ENCODE data around the gene CAMTA1.

CAMTA1 gene

DNA sequence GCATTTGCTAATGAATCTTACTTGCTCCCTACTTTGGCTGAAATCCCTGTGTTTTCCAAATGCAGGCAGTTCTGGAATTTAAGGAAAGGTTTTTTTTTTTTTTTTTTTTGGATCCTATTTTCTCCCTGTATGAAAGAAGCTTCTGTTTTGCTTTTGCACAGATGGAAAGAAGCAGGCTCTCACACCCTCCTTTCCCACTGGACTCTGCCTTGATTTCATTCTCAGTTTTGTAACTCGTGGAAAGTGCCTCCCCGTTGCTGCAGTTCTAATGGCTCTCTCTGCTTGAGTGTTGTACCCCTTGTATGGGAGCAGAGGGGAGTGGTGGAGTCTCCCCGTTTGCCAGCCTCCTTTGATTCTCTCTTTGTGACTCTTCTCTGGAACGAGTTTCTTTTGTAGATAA, 291.9 kb downstream of the CAMTA1 start:
- Histone ChIP-seq H3K27me3 (ENCODE audit: control insufficient read depth, insufficient read depth, low read length) (peaks cover 3% of the 10 kb centered on the region), H3K9ac (ENCODE audit: low read depth, low read length) (no peak overlapping the region), H3K4me3 (ENCODE audit: low read depth, low read length) (no peak overlapping the region), H3K36me3 (ENCODE audit: control insufficient read depth, insufficient read depth, low read length) (no peaks in the 10 kb centered on the region), H3K9me3 (ENCODE audit: control insufficient read depth, insufficient read depth, low read length) (no peaks in the 10 kb centered on the region), H3K4me1 (ENCODE audit: control insufficient read depth, insufficient read depth, low read length) (no peaks in the 10 kb centered on the region)

DNA sequence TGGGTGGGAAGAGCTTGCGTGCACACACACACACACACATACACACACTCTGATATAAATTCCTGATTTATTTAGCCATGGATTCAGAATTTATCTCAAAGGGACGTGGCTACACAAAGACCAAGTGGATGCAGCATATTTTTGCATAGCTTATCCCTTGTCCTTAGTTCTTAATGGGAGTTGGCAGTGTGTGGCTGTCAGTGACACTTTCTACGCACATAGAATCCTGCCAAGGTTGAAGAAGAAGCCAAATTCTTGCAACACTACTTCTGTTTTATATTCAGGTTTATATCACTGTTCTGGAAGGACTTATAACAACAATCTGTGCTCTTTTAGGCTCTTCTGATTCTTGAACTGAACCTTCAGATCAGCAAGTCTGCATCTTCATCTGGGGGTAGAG, 292.7 kb downstream of the CAMTA1 start:
- no peaks in the 10 kb centered on the region for H3K36me3 ChIP-seq (ENCODE audit: control insufficient read depth, insufficient read depth, low read length)
- H3K4me3 ChIP-seq (ENCODE audit: low read depth, low read length), result no peak overlapping the region
- no peaks in the 10 kb centered on the region for H3K4me1 ChIP-seq (ENCODE audit: control insufficient read depth, insufficient read depth, low read length)
- no peaks in the 10 kb centered on the region for H3K9me3 ChIP-seq (ENCODE audit: control insufficient read depth, insufficient read depth, low read length)
- no peak overlapping the region for H3K9ac ChIP-seq (ENCODE audit: low read depth, low read length)
- no peaks in the 10 kb centered on the region for H3K27me3 ChIP-seq (ENCODE audit: control insufficient read depth, insufficient read depth, low read length)

DNA sequence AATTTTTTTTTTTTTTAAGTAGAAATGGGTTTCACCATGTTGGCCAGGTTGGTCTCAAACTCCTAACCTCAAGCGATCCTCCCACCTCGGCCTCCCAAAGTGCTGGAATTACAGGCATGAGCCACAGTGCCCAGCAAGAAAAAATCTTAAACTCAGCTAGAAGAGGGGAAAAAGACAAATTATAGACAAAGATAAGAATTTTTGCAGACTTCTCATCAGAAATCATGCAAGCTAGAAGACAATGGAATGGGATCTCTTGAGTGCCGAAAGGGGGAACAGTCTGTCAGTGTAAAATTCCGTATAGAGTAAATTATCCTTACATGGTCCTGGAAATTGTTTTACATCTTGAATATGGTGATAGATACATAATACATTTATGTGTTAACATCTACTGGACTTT, 294.4 kb downstream of the CAMTA1 start:
- Histone ChIP-seq H3K36me3 (ENCODE audit: control insufficient read depth, insufficient read depth, low read length) (no peaks in the 10 kb centered on the region), H3K4me1 (ENCODE audit: control insufficient read depth, insufficient read depth, low read length) (no peaks in the 10 kb centered on the region), H3K9me3 (ENCODE audit: control insufficient read depth, insufficient read depth, low read length) (no peaks in the 10 kb centered on the region), H3K4me3 (ENCODE audit: low read depth, low read length) (no peak overlapping the region), H3K9ac (ENCODE audit: low read depth, low read length) (no peak overlapping the region), H3K27me3 (ENCODE audit: control insufficient read depth, insufficient read depth, low read length) (no peaks in the 10 kb centered on the region)

DNA sequence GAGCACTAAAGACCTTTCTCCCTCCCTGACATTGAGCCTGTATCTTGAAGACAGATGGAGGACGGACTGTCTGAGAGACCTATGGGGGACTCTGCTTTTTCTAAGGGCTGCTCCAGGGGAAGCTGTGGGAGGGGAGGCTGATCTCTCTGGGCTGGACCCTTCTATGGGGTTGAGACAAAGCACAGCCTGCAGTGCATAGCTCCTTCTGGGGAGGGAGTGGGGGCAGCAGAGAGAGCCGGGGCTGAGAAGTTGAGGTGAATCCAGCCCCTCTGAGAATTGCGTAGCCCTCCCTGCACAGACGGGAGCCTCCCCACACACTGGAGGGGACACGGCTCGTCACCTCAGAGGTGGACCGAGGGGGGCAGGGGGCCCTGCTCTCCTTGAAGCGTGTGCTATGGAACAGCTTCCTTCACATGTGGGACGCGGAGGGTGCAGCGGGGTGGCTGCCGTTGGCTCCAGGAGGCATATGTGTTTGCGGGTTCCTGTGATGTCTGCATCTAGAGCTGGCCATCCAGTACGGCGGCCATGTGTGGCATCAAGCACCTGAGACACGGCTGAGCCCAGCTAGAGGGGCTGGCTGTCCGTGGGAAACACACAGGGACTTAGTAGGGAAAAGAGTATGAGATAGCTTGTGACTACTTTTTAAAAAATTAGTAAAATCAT, 299.1 kb downstream of the CAMTA1 start:
- H3K27me3 ChIP-seq (ENCODE audit: control insufficient read depth, insufficient read depth, low read length), result no peaks in the 10 kb centered on the region
- H3K4me1 ChIP-seq (ENCODE audit: control insufficient read depth, insufficient read depth, low read length), result no peaks in the 10 kb centered on the region
- no peak overlapping the region for H3K4me3 ChIP-seq (ENCODE audit: low read depth, low read length)
- no peak overlapping the region for H3K9ac ChIP-seq (ENCODE audit: low read depth, low read length)
- H3K9me3 ChIP-seq (ENCODE audit: control insufficient read depth, insufficient read depth, low read length), result no peaks in the 10 kb centered on the region
- no peaks in the 10 kb centered on the region for H3K36me3 ChIP-seq (ENCODE audit: control insufficient read depth, insufficient read depth, low read length)

DNA sequence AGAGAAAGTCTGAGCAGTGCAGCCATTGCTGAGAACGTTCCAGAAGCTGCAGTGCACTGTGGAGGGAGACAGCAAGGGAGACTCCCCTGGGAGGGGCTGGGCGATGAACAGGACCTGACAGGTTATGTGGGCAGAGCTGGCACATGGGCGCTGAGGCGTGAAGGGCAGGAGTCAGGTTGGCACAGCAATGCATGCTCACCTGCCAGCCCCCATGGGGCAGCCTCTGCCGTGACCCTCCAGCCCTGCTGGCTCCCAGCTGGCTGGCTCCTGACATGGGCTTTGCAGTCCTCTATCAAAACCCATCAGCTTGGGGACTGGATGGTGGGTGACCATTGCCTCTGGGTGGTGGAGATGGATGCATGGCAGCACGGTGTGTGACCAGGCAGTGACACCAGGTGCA, 300.3 kb downstream of the CAMTA1 start:
- no peak overlapping the region for H3K4me3 ChIP-seq (ENCODE audit: low read depth, low read length)
- H3K36me3 ChIP-seq (ENCODE audit: control insufficient read depth, insufficient read depth, low read length), result no peaks in the 10 kb centered on the region
- no peak overlapping the region for H3K9ac ChIP-seq (ENCODE audit: low read depth, low read length)
- no peaks in the 10 kb centered on the region for H3K4me1 ChIP-seq (ENCODE audit: control insufficient read depth, insufficient read depth, low read length)
- H3K27me3 ChIP-seq (ENCODE audit: control insufficient read depth, insufficient read depth, low read length), result no peaks in the 10 kb centered on the region
- no peaks in the 10 kb centered on the region for H3K9me3 ChIP-seq (ENCODE audit: control insufficient read depth, insufficient read depth, low read length)

DNA sequence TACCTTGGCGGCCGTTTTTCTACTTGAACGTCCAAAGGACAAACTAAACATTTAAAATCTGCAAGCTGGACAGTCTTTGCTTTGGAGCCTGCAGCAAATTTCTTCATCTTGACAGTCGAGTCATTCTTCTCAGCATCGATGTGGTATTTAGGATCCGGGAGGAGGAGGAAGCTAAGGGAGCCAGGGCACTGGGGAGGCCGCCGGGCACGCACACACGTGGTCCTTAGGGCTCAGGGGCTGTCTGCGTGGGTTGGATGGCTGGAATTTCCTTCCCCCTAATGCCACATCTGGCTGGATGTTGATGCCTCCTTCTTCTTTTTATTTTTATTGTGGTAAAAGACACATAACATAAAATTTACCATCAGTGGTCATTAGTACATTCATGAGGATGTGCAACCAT, 300.9 kb downstream of the CAMTA1 start:
- Histone ChIP-seq H3K4me3 (ENCODE audit: low read depth, low read length) (no peak overlapping the region), H3K27me3 (ENCODE audit: control insufficient read depth, insufficient read depth, low read length) (no peaks in the 10 kb centered on the region), H3K9ac (ENCODE audit: low read depth, low read length) (no peak overlapping the region), H3K9me3 (ENCODE audit: control insufficient read depth, insufficient read depth, low read length) (no peaks in the 10 kb centered on the region), H3K4me1 (ENCODE audit: control insufficient read depth, insufficient read depth, low read length) (no peaks in the 10 kb centered on the region), H3K36me3 (ENCODE audit: control insufficient read depth, insufficient read depth, low read length) (no peaks in the 10 kb centered on the region)

DNA sequence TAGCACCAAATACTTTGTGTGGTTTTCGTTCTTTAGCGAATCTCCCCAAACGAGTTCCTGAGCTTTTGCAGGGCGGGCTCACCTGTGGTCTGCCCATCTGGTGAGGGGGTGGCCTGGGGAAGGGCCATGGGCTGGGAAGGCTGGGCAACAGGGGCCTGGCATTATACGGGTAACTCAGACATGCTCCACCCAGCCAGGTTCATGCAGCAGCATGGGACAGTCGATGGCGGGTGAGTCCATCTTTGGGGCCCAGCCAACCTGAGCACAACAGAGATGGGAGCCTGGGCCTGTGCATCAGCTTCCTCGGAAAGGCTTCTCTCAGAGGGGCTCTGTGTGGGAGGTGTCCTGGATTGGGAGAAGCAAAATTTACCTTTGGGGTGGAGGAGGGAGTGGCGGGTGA, 302.6 kb downstream of the CAMTA1 start:
- no peaks in the 10 kb centered on the region for H3K4me1 ChIP-seq (ENCODE audit: control insufficient read depth, insufficient read depth, low read length)
- H3K4me3 ChIP-seq (ENCODE audit: low read depth, low read length), result no peak overlapping the region
- no peaks in the 10 kb centered on the region for H3K36me3 ChIP-seq (ENCODE audit: control insufficient read depth, insufficient read depth, low read length)
- no peaks in the 10 kb centered on the region for H3K27me3 ChIP-seq (ENCODE audit: control insufficient read depth, insufficient read depth, low read length)
- H3K9me3 ChIP-seq (ENCODE audit: control insufficient read depth, insufficient read depth, low read length), result no peaks in the 10 kb centered on the region
- no peak overlapping the region for H3K9ac ChIP-seq (ENCODE audit: low read depth, low read length)

DNA sequence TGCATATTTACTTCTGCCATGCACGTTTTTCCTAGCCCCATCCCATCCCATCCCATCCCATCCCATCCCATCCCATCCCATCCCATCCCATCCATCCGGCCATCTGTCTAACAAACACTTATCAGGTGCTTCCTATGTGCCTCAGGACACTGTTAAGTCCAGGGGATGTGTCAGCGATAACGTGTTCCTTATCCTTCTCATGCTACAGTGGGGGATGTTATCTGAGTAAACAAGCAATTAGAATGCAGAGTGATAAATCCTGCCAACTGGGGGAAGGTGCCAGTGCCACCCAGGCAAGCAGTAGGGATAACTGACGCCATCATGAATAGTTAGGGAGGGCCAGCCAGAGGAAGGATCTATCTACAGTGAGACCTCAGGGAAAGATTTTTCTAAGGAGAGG, 304.2 kb downstream of the CAMTA1 start:
- Histone ChIP-seq H3K9ac (ENCODE audit: low read depth, low read length) (no peak overlapping the region), H3K36me3 (ENCODE audit: control insufficient read depth, insufficient read depth, low read length) (no peaks in the 10 kb centered on the region), H3K4me3 (ENCODE audit: low read depth, low read length) (no peak overlapping the region), H3K4me1 (ENCODE audit: control insufficient read depth, insufficient read depth, low read length) (no peaks in the 10 kb centered on the region), H3K9me3 (ENCODE audit: control insufficient read depth, insufficient read depth, low read length) (no peaks in the 10 kb centered on the region), H3K27me3 (ENCODE audit: control insufficient read depth, insufficient read depth, low read length) (no peaks in the 10 kb centered on the region)

DNA sequence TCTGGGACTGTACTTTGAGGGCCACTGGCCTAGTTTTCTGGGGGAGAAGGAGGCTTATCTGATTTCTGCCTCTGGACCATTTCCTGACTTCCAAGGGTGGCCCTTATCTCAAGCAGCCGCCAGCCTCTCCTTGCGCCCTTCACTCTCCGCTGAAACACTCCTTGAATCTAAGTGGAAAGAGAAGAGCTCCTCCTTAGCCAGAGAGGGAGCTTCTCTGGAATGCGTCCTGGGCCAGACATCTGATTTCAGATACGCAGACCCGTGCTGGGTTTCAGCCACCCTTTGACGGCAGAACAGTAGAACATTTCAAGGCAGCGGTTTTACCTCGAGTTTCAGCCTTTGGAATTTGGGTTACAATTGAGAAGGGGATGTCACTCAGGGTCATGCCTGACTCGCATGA, 308.0 kb downstream of the CAMTA1 start:
- Histone ChIP-seq H3K4me1 (ENCODE audit: control insufficient read depth, insufficient read depth, low read length) (no peaks in the 10 kb centered on the region), H3K27me3 (ENCODE audit: control insufficient read depth, insufficient read depth, low read length) (no peaks in the 10 kb centered on the region), H3K9me3 (ENCODE audit: control insufficient read depth, insufficient read depth, low read length) (no peaks in the 10 kb centered on the region), H3K4me3 (ENCODE audit: low read depth, low read length) (no peak overlapping the region), H3K9ac (ENCODE audit: low read depth, low read length) (no peak overlapping the region), H3K36me3 (ENCODE audit: control insufficient read depth, insufficient read depth, low read length) (no peaks in the 10 kb centered on the region)

DNA sequence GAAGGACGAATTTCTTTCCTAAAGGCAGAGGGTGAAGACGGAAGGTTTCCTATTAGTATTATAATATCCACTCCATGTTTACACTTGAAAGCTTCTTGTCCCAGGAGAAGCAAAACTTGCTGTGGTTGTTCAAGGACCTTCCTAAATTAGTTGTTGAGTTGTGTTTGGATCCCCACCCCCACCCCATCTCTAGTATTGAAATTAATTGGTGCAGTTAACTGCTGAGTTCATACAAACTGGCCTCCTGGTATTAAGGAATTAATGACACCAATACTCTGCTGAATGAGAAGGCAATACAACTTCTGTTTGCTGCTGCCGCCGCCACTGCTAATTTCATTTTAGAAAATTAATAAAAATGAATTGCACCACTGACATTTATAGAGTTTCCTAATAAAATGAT, 308.8 kb downstream of the CAMTA1 start:
- Histone ChIP-seq H3K36me3 (ENCODE audit: control insufficient read depth, insufficient read depth, low read length) (no peaks in the 10 kb centered on the region), H3K27me3 (ENCODE audit: control insufficient read depth, insufficient read depth, low read length) (no peaks in the 10 kb centered on the region), H3K4me1 (ENCODE audit: control insufficient read depth, insufficient read depth, low read length) (no peaks in the 10 kb centered on the region), H3K9me3 (ENCODE audit: control insufficient read depth, insufficient read depth, low read length) (no peaks in the 10 kb centered on the region), H3K4me3 (ENCODE audit: low read depth, low read length) (no peak overlapping the region), H3K9ac (ENCODE audit: low read depth, low read length) (no peak overlapping the region)

DNA sequence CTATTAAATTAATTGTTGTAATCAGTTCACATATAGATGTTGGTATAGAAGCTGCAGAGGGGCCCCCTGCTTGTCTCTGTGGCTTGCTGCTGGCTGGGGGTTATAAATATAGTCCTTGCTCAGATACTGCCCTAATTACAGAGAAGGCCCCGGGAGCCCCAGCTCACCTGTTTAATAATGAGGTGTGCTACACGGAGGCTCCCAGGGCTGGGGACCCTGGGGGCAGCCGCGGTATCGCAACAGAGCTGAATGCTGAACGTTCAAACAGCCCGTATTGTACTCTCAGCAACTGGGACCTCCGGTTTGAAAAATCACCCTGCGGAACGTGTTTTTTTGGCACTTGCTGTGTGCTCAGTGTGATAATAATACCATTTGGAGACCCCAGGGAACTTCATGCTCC, 309.3 kb downstream of the CAMTA1 start:
- H3K27me3 ChIP-seq (ENCODE audit: control insufficient read depth, insufficient read depth, low read length), result no peaks in the 10 kb centered on the region
- no peaks in the 10 kb centered on the region for H3K4me1 ChIP-seq (ENCODE audit: control insufficient read depth, insufficient read depth, low read length)
- H3K9ac ChIP-seq (ENCODE audit: low read depth, low read length), result no peak overlapping the region
- no peak overlapping the region for H3K4me3 ChIP-seq (ENCODE audit: low read depth, low read length)
- no peaks in the 10 kb centered on the region for H3K9me3 ChIP-seq (ENCODE audit: control insufficient read depth, insufficient read depth, low read length)
- H3K36me3 ChIP-seq (ENCODE audit: control insufficient read depth, insufficient read depth, low read length), result no peaks in the 10 kb centered on the region

DNA sequence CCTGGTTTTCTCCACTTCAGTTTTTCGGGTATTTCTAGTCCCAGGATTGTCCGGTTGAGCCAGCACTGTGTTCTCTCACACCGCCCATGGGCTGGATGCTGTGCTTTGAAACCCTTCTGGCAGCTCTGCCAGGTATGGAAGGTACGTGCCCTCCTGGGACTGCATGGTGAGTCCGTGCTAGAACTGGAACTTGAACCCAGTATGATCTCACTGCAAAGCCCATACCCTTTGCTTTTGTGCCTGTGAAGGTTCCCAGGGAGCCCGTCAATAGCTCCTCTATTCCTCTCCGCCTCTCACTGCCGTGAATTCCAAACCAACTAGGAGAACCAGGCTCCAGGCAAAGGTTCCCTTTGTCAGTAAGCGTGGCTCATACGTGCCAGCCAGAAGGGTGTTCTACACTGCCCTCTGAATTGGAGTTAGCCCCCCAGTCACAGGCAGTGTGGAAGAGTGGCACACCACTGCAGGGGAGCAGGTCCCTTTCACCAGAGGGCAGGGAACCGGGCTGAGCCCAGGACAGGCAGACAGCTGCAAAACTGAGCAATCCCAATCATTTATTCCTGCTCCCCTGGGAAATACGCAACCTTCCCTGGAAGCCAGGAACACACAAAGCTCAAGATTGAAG, 310.2 kb downstream of the CAMTA1 start:
- Histone ChIP-seq H3K27me3 (ENCODE audit: control insufficient read depth, insufficient read depth, low read length) (no peaks in the 10 kb centered on the region), H3K4me3 (ENCODE audit: low read depth, low read length) (no peak overlapping the region), H3K9ac (ENCODE audit: low read depth, low read length) (no peak overlapping the region), H3K9me3 (ENCODE audit: control insufficient read depth, insufficient read depth, low read length) (no peaks in the 10 kb centered on the region), H3K36me3 (ENCODE audit: control insufficient read depth, insufficient read depth, low read length) (no peaks in the 10 kb centered on the region), H3K4me1 (ENCODE audit: control insufficient read depth, insufficient read depth, low read length) (no peaks in the 10 kb centered on the region)

Data from iPS-15b (cell line).